GM12878 (cell line): ENCODE results near the gene MAD2L2.

ENCODE experiments used
- TCF7 ChIP-seq: IDR thresholded peaks from 2 replicates; pipeline ENCODE4 v1.6.1; 2014; ENCODE audit warnings: antibody characterized with exemption, borderline replicate concordance
- YY1 ChIP-seq: IDR thresholded peaks from 2 replicates; pipeline ENCODE4 v1.6.1; 2011; ENCODE audit warnings: low read depth, mild to moderate bottlenecking, low read length
- TF ChIP-seq, protein P1 (sequence below), 3 experiments: IDR thresholded peaks in 2 of 3; conservative IDR thresholded peaks in 1 of 3; 2 replicates each; pipeline ENCODE4 v1.5.1; 2011; ENCODE audit warnings: low read depth in 3 of 3, low read length in 3 of 3, mild to moderate bottlenecking in 3 of 3, control low read depth in 2 of 3, moderate library complexity in 2 of 3, inconsistent platforms in 1 of 3, mixed read lengths in 1 of 3; ENCODE audit not compliant: control insufficient read depth in 2 of 3, insufficient read depth in 1 of 3; ENCODE audit errors: extremely low read depth in 1 of 3

DNA sequence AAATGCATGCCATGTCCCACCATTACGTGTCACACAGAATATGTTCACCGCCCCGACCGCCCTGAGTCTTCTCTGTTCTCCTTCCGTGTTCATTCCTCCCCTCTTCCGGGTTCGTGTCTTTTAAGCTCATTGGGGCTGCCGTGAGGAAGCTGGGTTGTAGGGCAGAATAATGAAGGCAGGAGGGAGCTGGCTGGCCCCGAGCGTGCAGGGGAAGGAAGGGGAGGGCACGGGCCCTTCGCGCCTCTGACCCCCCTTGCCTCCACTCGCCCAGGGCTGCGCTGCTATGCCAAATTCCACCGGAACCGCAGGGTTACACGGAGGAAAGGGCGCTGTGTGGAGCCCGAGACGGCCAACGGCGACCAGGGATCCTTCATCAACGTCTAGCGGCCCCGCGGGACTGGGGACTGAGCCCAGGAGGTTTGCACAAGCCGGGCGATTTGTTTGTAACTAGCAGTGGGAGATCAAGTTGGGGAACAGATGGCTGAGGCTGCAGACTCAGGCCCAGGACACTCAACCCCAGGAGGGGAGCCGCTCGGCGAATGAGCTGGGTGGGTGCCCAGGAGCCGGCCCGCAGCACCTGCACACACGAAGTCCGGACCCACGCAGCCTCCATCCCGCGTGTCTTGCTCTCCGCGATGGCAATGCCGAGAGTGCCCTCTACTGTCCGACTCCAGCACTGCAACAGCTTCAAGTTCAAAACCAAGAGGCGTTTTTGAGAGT lies 38.5 kb upstream of the MAD2L2 start:
- TF ChIP-seq, protein P1, sequence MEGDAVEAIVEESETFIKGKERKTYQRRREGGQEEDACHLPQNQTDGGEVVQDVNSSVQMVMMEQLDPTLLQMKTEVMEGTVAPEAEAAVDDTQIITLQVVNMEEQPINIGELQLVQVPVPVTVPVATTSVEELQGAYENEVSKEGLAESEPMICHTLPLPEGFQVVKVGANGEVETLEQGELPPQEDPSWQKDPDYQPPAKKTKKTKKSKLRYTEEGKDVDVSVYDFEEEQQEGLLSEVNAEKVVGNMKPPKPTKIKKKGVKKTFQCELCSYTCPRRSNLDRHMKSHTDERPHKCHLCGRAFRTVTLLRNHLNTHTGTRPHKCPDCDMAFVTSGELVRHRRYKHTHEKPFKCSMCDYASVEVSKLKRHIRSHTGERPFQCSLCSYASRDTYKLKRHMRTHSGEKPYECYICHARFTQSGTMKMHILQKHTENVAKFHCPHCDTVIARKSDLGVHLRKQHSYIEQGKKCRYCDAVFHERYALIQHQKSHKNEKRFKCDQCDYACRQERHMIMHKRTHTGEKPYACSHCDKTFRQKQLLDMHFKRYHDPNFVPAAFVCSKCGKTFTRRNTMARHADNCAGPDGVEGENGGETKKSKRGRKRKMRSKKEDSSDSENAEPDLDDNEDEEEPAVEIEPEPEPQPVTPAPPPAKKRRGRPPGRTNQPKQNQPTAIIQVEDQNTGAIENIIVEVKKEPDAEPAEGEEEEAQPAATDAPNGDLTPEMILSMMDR (IDR thresholded peaks at IDR 0.05 in 2 of 3, conservative IDR thresholded peaks at IDR 0.05 in 1 of 3; ENCODE audit: control insufficient read depth in 2 of 3, extremely low read depth in 1 of 3, insufficient read depth in 1 of 3, low read depth in 3 of 3, low read length in 3 of 3) = peak; percentile 91 to 98 (median 97)
- TF ChIP-seq TCF7 (no peak), YY1 (peak; percentile 44; the same call in 1 of the 2 replicates)
